Breast epithelium (tissue), 4 donors: ENCODE results near the gene UGT1A7. TPM values are rescaled to one million over a fixed set of nuclear protein-coding genes. Genes with fewer than 3 reads are reported as not detected.

Source experiments
- DNase-seq, 2 donors: peaks; one replicate each; pipeline ENCODE4 v3.0.0-alpha.2; 2019; ENCODE audit warnings: low spot score in 2 of 2
- H3K27ac ChIP-seq, 2 donors: fragments of 200-600 bp; sonication (generic) in 1 of 2; one replicate each; pipeline ENCODE4 v1.5.1; 2016 to 2019; ENCODE audit warnings: mild to moderate bottlenecking in 1 of 2
- H3K27me3 ChIP-seq, 2 donors: fragments of 200-600 bp; sonication (generic) in 1 of 2; one replicate each; pipeline versions ENCODE4 v1.5.1 to v1.6.0; 2017 to 2019; ENCODE audit warnings: control low read depth in 1 of 2, mild to moderate bottlenecking in 1 of 2
- H3K36me3 ChIP-seq: fragments of 200-600 bp; one replicate; pipeline ENCODE4 v1.5.1; 2019
- H3K4me1 ChIP-seq, 2 donors: fragments of 200-600 bp; sonication (generic); one replicate each; pipeline ENCODE4 v1.5.1; 2016 to 2019; ENCODE audit warnings: control low read depth in 1 of 2
- H3K4me3 ChIP-seq, 3 donors: fragments of 200-600 bp; sonication (generic); 1 replicate in 2 of 3; 2 replicates in 1 of 3; pipeline ENCODE4 v1.5.1; 2016 to 2019; ENCODE audit warnings: mild to moderate bottlenecking in 3 of 3, moderate library complexity in 2 of 3
- H3K9me3 ChIP-seq, 2 donors: fragments of 200-600 bp; sonication (generic) in 1 of 2; one replicate each; pipeline ENCODE4 v1.5.1; 2016 to 2019; ENCODE audit warnings: control low read depth in 1 of 2
- POLR2A ChIP-seq: fragments of 450-650 bp; IDR thresholded peaks from one replicate; pipeline ENCODE4 v1.6.1; 2016; ENCODE audit warnings: antibody characterized with exemption, mild to moderate bottlenecking, moderate library complexity
- POLR2AphosphoS5 ChIP-seq, 3 donors: sonication (generic); formaldehyde crosslinking; IDR thresholded peaks; one replicate each; pipeline ENCODE4 v1.6.1; 2017; ENCODE audit warnings: antibody characterized with exemption in 3 of 3
- intact Hi-C: fragments of 100-400 bp; cut with DNase I; formaldehyde crosslinking; loops from one replicate; pipeline ENCODE4 v1.15.1; 2023; ENCODE audit warnings: low total_unique reads
- total RNA-seq, 3 donors: library from RNA; depleted of rRNA; stranded (reverse); fragments of >200 nt; gene quantifications; one replicate each; pipeline ENCODE4 v1.1.0, GENCODE V29; 2016
- TF ChIP-seq, protein P1 (sequence below), 3 donors: fragments of 450-650 bp; IDR thresholded peaks; one replicate each; pipeline ENCODE4 v1.5.1; 2016 to 2017; ENCODE audit warnings: antibody characterized with exemption in 3 of 3, mild to moderate bottlenecking in 3 of 3, moderate library complexity in 3 of 3

UGT1A7 gene
- total RNA-seq, 3 donors from 2014 or later: not detected

DNA sequence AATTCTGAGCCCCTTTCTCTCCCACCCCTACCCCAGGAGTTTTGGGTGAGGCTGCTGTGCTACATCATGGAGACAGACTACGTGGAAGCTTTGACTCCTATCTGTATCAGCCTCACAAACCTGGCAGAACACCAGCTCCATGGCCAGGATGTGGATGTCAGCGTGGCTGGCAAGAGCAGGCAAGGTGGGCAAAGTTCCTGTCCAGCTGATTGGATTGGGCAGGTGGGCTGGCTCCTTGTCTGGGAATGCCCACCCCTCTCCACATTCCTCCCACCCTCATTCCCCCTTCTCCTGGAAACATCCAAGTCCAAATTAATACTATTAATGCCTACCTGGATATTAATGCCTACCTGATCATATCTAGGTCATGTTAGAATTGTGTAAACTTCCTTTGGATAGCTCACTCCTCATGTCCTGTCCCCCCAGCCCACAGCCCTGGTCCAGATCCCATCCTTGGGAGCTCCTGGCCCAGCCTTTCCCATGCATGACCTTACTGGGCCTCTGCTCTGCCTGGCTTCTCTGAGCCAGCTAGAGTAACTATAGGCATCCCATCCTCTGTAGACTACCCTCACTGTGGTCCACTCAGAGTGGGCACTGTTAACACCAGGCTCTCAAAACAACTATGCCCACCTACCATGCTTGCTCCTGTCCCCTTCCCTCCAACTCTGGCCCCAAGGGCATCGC, 120.6 kb downstream of the UGT1A7 start:
- DNase-seq: no peak
- Histone ChIP-seq H3K36me3 (no peaks in the 10 kb centered on the region), H3K4me3 (no peak overlapping the region), H3K9me3 (no peaks in the 10 kb centered on the region), H3K27me3 (no peaks in the 10 kb centered on the region), H3K4me1 (no peaks in the 10 kb centered on the region), H3K27ac (no peak overlapping the region)
- intact Hi-C loops: no loop called here
- TF ChIP-seq POLR2AphosphoS5 (IDR thresholded peaks at IDR 0.05) (no peak), POLR2A (no peak)
- TF ChIP-seq, protein P1, sequence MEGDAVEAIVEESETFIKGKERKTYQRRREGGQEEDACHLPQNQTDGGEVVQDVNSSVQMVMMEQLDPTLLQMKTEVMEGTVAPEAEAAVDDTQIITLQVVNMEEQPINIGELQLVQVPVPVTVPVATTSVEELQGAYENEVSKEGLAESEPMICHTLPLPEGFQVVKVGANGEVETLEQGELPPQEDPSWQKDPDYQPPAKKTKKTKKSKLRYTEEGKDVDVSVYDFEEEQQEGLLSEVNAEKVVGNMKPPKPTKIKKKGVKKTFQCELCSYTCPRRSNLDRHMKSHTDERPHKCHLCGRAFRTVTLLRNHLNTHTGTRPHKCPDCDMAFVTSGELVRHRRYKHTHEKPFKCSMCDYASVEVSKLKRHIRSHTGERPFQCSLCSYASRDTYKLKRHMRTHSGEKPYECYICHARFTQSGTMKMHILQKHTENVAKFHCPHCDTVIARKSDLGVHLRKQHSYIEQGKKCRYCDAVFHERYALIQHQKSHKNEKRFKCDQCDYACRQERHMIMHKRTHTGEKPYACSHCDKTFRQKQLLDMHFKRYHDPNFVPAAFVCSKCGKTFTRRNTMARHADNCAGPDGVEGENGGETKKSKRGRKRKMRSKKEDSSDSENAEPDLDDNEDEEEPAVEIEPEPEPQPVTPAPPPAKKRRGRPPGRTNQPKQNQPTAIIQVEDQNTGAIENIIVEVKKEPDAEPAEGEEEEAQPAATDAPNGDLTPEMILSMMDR (IDR thresholded peaks at IDR 0.05): no peak

DNA sequence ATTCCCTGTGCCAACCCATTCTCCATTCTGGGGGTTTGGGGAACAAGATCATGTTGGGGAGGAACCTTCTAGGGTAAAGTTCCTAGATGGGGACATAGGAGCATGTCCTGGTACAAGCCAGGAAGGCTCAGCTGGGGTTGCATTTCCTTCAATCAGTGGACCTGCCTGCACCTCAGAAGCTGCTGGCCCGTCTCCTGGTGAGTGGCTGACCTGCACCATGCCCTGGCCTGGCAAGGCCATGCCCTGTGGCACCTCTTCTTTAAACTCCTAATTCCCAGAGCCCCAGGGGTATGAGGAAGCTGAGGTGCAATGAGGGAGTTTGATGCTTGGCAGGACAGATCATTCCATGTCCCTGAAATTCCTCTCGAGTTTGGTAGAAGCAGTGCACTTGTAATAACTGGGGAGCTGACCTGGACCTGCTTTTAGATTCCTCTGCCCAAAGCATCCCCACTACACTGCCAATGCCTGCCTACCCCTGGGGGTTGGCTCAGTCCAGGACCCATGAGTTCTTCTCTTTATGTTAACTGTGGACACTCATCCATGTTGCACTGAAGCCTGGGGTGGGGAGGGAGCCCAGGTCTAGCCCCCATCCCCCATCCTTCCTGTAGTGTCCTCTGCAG, 121.7 kb downstream of the UGT1A7 start:
- H3K27ac ChIP-seq: no peak overlapping the region
- intact Hi-C loops: no loop called here
- no peaks in the 10 kb centered on the region for H3K9me3 ChIP-seq
- no peaks in the 10 kb centered on the region for H3K4me1 ChIP-seq
- no peak overlapping the region for H3K4me3 ChIP-seq
- TF ChIP-seq POLR2A: no peak
- TF ChIP-seq, protein P1 (IDR thresholded peaks at IDR 0.05): no peak
- no peak for TF ChIP-seq POLR2AphosphoS5 (IDR thresholded peaks at IDR 0.05)
- H3K27me3 ChIP-seq: no peaks in the 10 kb centered on the region
- H3K36me3 ChIP-seq: no peaks in the 10 kb centered on the region
- DNase-seq: no peak

DNA sequence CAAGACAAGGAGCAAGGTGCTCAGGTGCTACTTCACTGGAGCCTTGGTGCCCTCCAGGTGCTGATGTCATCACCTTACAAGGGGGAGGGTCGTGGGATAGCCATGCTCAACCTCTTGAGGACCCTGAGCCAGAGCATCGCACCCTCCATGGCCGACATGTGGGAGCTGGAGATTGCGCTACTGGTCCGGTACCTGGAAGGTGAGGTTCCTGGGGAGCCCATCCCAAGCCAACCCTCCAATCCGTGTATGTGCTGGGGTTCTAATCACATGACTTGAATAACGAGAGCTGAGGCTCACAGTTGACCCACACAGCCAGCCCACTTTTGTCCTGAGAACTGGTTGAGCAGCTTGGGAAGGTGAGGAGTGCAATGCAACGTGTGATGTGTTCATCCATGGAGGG, 122.3 kb downstream of the UGT1A7 start:
- Histone ChIP-seq H3K36me3 (no peaks in the 10 kb centered on the region), H3K4me3 (no peak overlapping the region), H3K27me3 (no peaks in the 10 kb centered on the region), H3K9me3 (no peaks in the 10 kb centered on the region), H3K4me1 (no peaks in the 10 kb centered on the region), H3K27ac (no peak overlapping the region)
- TF ChIP-seq, protein P1 (IDR thresholded peaks at IDR 0.05): no peak
- TF ChIP-seq POLR2AphosphoS5 (IDR thresholded peaks at IDR 0.05): no peak
- TF ChIP-seq POLR2A: no peak
- no peak for DNase-seq
- intact Hi-C loops: no loop called here

DNA sequence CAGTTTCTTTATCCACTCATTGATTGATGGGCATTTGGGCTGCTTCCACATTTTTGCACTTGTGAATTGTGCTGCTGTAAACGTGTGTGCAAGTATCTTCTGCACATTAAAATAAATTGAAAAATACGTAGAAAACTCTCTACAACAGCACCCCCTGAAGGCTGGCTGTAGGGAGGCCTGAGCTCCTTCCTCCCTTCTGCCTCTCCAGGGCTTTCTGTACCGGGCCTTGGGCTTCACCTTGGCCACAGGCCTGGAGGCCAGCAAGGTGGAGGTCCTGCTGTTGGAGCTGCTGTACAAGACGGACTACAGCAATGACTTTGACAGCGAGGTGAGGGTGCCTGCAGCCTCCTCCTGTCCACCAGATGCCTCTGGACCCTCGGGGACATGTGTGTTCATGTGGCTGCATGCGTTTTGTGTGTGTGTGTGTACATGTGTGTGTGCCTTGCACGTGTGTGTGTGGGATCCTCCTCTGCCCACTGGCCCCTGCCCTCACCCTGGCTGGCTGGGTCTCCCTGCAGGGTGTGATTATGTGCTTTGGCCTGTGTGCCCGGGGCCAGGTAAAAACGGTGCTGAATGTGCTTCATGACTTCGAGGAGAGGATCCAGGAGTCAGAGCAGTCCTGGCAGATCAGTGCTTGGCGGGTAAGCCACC, 125.6 kb downstream of the UGT1A7 start:
- intact Hi-C loops: no loop called here
- H3K36me3 ChIP-seq: no peaks in the 10 kb centered on the region
- no peak overlapping the region for H3K4me3 ChIP-seq
- H3K27ac ChIP-seq: no peak overlapping the region
- no peaks in the 10 kb centered on the region for H3K9me3 ChIP-seq
- TF ChIP-seq, protein P1 (IDR thresholded peaks at IDR 0.05): no peak
- no peak for TF ChIP-seq POLR2AphosphoS5 (IDR thresholded peaks at IDR 0.05)
- TF ChIP-seq POLR2A: no peak
- no peak for DNase-seq
- H3K4me1 ChIP-seq: no peaks in the 10 kb centered on the region
- no peaks in the 10 kb centered on the region for H3K27me3 ChIP-seq
